Endothelial cell of umbilical vein (primary cell): ENCODE measurements around the gene SEC22A. TPM values are rescaled to one million over a fixed set of nuclear protein-coding genes. Genes with fewer than 3 reads are reported as not detected.

Source experiments
- BruUV-seq: library from RNA; stranded (reverse); fragments of 400-500 nt; replicated peaks from 2 replicates; lab custom pipeline; 2021; lab: Mats Ljungman, UMichigan
- CTCF ChIA-PET: fragments of 300-600, 350-600 bp; sonication (Branson Sonifier 250); formaldehyde crosslinking; loops from one replicate; lab custom pipeline; 2021; ENCODE audit warnings: antibody characterized with exemption, inconsistent platforms; lab: Charles Lee
- POLR2A ChIA-PET: fragments of 300-600, 350-600 bp; sonication (Branson Sonifier 250); formaldehyde crosslinking; loops from one replicate; lab custom pipeline; 2021; ENCODE audit warnings: antibody characterized with exemption, inconsistent platforms; lab: Charles Lee
- DNase-seq: peaks from one replicate; pipeline ENCODE4 v3.0.0-alpha.2; 2011; ENCODE audit warnings: low read depth, low spot score
- FAIRE-seq: peaks from 2 replicates; lab custom pipeline; 2011; peaks lifted over from hg19 to GRCh38; lab: Jason Lieb, UNC
- H2AFZ ChIP-seq: 2 replicates; pipeline ENCODE4 v1.6.0; 2012; ENCODE audit warnings: low read depth, low read length, control low read depth, inconsistent platforms
- H3K27ac ChIP-seq: 2 replicates; pipeline ENCODE4 v1.5.1; 2011; ENCODE audit warnings: low read depth, mild to moderate bottlenecking, control low read depth, low read length, moderate library complexity; ENCODE audit not compliant: insufficient read depth
- H3K27me3 ChIP-seq, 2 experiments: 2 replicates each; pipeline versions ENCODE4 v1.6.0 to v1.6.1; 2011; ENCODE audit warnings: low read length in 2 of 2, mixed read lengths in 1 of 2; ENCODE audit not compliant: control insufficient read depth in 2 of 2, insufficient read depth in 2 of 2
- H3K36me3 ChIP-seq, 2 experiments: 2 replicates in 1 of 2; 3 replicates in 1 of 2; pipeline ENCODE4 v1.5.1; 2011; ENCODE audit warnings: low read length in 2 of 2, mild to moderate bottlenecking in 1 of 2, moderate library complexity in 1 of 2; ENCODE audit not compliant: control insufficient read depth in 2 of 2, insufficient read depth in 2 of 2; ENCODE audit errors: extremely low read depth in 1 of 2
- H3K4me1 ChIP-seq: 3 replicates; pipeline ENCODE4 v1.5.1; 2011; ENCODE audit warnings: mild to moderate bottlenecking, low read length; ENCODE audit not compliant: control insufficient read depth, insufficient read depth; ENCODE audit errors: extremely low read depth
- H3K4me2 ChIP-seq: 2 replicates; pipeline ENCODE4 v1.6.1; 2011; ENCODE audit warnings: low read length, control low read depth, mixed read lengths; ENCODE audit not compliant: insufficient read depth
- H3K4me3 ChIP-seq, 3 experiments: fragments of 200-600 bp in 1 of 3; sonication (generic), shearing (Covaris generic) in 1 of 3; replicated peaks in 1 of 3; 2 replicates each; pipeline ENCODE4 v1.5.1; 2011 to 2016; ENCODE audit warnings: control low read depth in 3 of 3, low read length in 3 of 3, mild to moderate bottlenecking in 2 of 3, inconsistent platforms in 1 of 3, low read depth in 1 of 3, moderate library complexity in 1 of 3; ENCODE audit not compliant: insufficient read depth in 1 of 3
- H3K79me2 ChIP-seq: 2 replicates; pipeline ENCODE4 v1.6.0; 2012; ENCODE audit warnings: low read length, inconsistent platforms; ENCODE audit not compliant: control insufficient read depth, insufficient read depth
- H3K9ac ChIP-seq: replicated peaks from 2 replicates; pipeline ENCODE3; 2011; ENCODE audit warnings: low read length, control low read depth; ENCODE audit not compliant: insufficient read depth; ENCODE audit errors: extremely low read depth
- H3K9me1 ChIP-seq: replicated peaks from 3 replicates; pipeline ENCODE4 v1.6.0; 2011; ENCODE audit warnings: mild to moderate bottlenecking, low read length; ENCODE audit not compliant: control insufficient read depth, insufficient read depth; ENCODE audit errors: extremely low read depth
- H3K9me3 ChIP-seq: replicated peaks from 2 replicates; pipeline ENCODE4 v1.5.1; 2012; ENCODE audit warnings: low read length, inconsistent platforms; ENCODE audit not compliant: control insufficient read depth, insufficient read depth
- H4K20me1 ChIP-seq: replicated peaks from 2 replicates; pipeline ENCODE3; 2011; ENCODE audit warnings: mild to moderate bottlenecking, low read length; ENCODE audit not compliant: control insufficient read depth, insufficient read depth; ENCODE audit errors: extremely low read depth
- CTCF ChIP-seq, 2 donors: IDR thresholded peaks; 1 replicate in 1 of 2; 2 replicates in 1 of 2; pipeline ENCODE4 v1.5.1; 2011; ENCODE audit warnings: low read length in 2 of 2, mild to moderate bottlenecking in 2 of 2, moderate library complexity in 2 of 2, control low read depth in 1 of 2, inconsistent platforms in 1 of 2, low read depth in 1 of 2; ENCODE audit not compliant: insufficient read depth in 1 of 2; ENCODE audit errors: extremely low read depth in 1 of 2
- EZH2 ChIP-seq: IDR thresholded peaks from 2 replicates; pipeline ENCODE4 v1.6.1; 2012; ENCODE audit warnings: borderline replicate concordance, low read depth, mild to moderate bottlenecking, moderate library complexity, low read length, inconsistent platforms; ENCODE audit not compliant: severe bottlenecking
- JUN ChIP-seq: IDR thresholded peaks from 2 replicates; pipeline ENCODE4 v1.6.1; 2011; ENCODE audit warnings: borderline replicate concordance, low read depth; ENCODE audit not compliant: insufficient read length, insufficient read depth
- MAX ChIP-seq: IDR thresholded peaks from 2 replicates; pipeline ENCODE4 v1.6.1; 2011; ENCODE audit not compliant: insufficient read depth, insufficient read length
- dilution Hi-C: fragments of 300-500 bp; cut with MboI; formaldehyde crosslinking; loops from one replicate; pipeline ENCODE4 v1.15.0; 2019; ENCODE audit warnings: low sequenced_read_pairs; ENCODE audit not compliant: extremely low pct_ligation_motif_present
- intact Hi-C: fragments of 100-400 bp; cut with micrococcal nuclease; formaldehyde crosslinking; loops from one replicate; pipeline ENCODE4 v1.10.0; 2022
- polyA plus RNA-seq, 4 experiments: library from polyadenylated mRNA; depleted of rRNA in 3 of 4; stranded (reverse) in 3 of 4; unstranded in 1 of 4; fragments of >200 nt; gene quantifications; 2 replicates each; pipeline versions ENCODE4 v1.2.1 to v1.2.3, GENCODE V29; 2011 to 2012; ENCODE audit warnings: missing spikeins in 1 of 4
- total RNA-seq: library from RNA; stranded (reverse); gene quantifications from 2 replicates; pipeline ENCODE4 v1.2.3, GENCODE V29; 2021

Gene SEC22A
- total and polyA plus RNA-seq, 2 donors (not counting 3 experiments of a cell fraction or from before 2014, with no cell fraction given), result 20.1 to 26.8 TPM

DNA sequence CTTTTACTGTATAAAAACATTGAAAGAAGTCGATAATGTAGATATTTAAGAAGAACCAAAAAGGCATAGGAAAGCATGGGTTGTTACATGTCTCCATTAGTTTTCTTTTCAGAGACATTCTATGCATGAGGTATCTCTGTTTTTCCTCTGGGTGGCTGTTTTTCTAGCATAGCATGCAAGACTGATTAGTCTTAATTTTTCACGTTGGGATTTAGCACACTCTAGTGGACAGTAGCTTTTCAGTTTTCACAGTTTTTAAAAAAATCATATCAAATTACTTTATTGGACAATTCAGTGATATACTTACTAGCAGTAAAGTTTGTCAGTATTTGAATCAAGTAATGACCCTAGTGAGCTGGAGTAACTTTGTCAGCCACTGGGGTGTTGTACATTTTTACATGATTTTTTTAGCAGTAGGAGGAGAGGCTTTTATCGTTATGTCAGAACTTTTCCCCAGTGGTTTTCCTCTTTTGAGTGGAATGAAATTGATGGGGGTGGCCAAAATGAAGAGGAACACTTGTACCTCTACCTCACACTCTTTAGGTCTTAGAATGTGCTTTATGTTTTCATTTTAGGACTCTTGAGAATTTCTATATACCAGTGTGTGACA is 57.2 kb downstream of the SEC22A start:
- Histone ChIP-seq H3K27ac (no peak overlapping the region), H3K36me3 (no peaks in the 10 kb centered on the region), H2AFZ (no peak overlapping the region), H3K9ac (no peak overlapping the region), H3K4me1 (no peaks in the 10 kb centered on the region), H3K9me1 (no peaks in the 10 kb centered on the region), H3K4me2 (no peak overlapping the region), H3K27me3 (no peaks in the 10 kb centered on the region), H4K20me1 (no peaks in the 10 kb centered on the region), H3K4me3 (no peak overlapping the region), H3K79me2 (no peaks in the 10 kb centered on the region), H3K9me3 (no peaks in the 10 kb centered on the region)
- dilution Hi-C loops (no loop called here), intact Hi-C loops (loop anchor here (1.0 to 10.0 kb wide), 7 partner anchors 212 to 1714 kb away; partner anchors contain the start of gene POLQ)
- FAIRE-seq (peak; percentile 60), DNase-seq (peak; percentile 75)
- CTCF ChIA-PET, result interaction anchor here (0.8 to 1.6 kb wide), 13 partner anchors 10 to 866 kb away, joined by 3 to 9 read pairs (median 5); partner anchors contain the start of gene SEMA5B
- POLR2A ChIA-PET, result no interaction called here
- no TSS peak for BruUV-seq
- TF ChIP-seq JUN, result no peak
- TF ChIP-seq CTCF (IDR thresholded peaks at IDR 0.05; ENCODE audit: extremely low read depth in 1 of 2, insufficient read depth in 1 of 2, low read depth in 1 of 2, low read length in 2 of 2), result peak; percentile 41 to 55

GRCh38 chr3:123261666-123262065 is 59.9 kb downstream of the SEC22A start:
- TF ChIP-seq CTCF (IDR thresholded peaks at IDR 0.05; ENCODE audit: extremely low read depth in 1 of 2, insufficient read depth in 1 of 2, low read depth in 1 of 2, low read length in 2 of 2), result no peak
- no peak for TF ChIP-seq EZH2
- TF ChIP-seq MAX, result no peak
- Histone ChIP-seq H3K4me3 (no peak overlapping the region), H3K27me3 (no peaks in the 10 kb centered on the region), H3K4me1 (no peaks in the 10 kb centered on the region), H3K36me3 (no peaks in the 10 kb centered on the region), H3K9me3 (no peaks in the 10 kb centered on the region), H2AFZ (no peak overlapping the region), H3K27ac (no peak overlapping the region), H3K79me2 (no peaks in the 10 kb centered on the region), H3K9ac (no peak overlapping the region), H4K20me1 (no peaks in the 10 kb centered on the region), H3K4me2 (no peak overlapping the region), H3K9me1 (no peaks in the 10 kb centered on the region)
- no peak for DNase-seq
- ChIA-PET POLR2A (no interaction called here), CTCF (interaction anchor here (0.8 kb wide), 1 partner anchor 232 kb away, joined by 3 read pairs; no protein-coding TSS in a partner anchor)
- dilution Hi-C loops (no loop called here), intact Hi-C loops (no loop called here)
- FAIRE-seq, result no peak
- no TSS peak for BruUV-seq
